HG03175 (cell line): ENCODE measurements around the gene YKT6.
"Not testable (repeated sequence)": the region's sequence is repeated elsewhere in the genome, so short reads cannot be mapped to it uniquely, and the experiment has no call there.

Experiments used
- ATAC-seq: cut with Tn5 transposase; IDR thresholded peaks from one replicate; pipeline ENCODE4 v1.9.1; 2021; ENCODE audit warnings: mild to moderate bottlenecking, moderate library complexity; ENCODE audit not compliant: unreplicated experiment

YKT6 gene

DNA sequence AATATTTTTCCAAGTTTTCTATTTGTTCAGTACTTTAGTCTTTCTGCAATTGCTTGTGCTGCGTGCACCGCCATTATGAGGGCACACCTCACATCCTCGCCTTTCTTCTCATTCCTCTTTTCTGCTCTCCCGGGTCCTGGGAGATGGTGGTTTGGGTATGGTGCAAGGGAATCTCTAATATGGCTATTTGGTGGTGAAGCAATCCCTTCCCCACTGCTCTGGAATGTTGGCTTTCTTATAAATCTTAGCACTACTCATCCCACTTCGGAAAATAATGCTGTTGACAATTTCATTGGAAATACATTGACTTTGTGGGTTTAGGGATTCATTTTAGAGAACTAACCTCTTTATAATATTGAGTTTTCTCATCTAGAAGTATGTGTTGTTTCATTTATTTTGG, 9.6 kb upstream of the YKT6 start:
- ATAC-seq, result no peak

DNA sequence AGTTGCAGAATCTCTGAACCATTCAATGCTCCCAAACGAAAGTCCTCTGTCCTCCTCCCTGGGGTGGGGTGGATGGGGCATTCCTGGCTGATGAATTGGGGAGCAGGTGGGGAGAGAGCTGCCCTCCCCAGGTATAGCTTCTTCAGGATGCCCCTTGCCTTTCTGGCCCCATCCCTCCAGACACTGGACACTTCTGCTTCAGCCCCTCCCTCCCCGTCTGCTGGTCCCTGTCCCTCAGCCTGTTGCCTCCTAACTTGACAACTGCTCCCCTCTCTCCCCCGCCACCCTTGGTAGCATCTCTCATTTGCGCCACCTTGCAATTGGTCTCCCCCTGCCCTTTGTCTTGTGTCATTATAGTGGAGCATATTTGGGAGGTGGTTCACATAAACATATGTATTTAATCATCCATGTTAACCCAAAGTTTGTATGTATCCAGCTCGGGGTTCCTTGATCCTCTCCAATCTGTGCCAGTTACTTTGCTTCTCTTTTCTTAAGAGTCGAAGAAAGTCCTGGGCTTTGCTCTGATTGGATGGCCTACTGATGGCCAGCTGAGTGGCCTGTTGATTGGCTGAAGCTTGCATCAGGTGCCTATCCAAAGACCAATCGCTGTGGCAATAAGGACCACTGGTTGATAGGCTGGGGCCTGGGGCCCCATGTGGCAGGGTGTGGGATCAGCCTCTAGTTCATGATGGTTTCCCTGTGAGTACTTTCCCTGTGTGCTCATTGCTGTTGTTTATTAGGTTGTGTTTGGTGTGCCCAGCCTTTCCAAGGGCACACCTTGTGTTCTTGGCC, 7.6 kb upstream of the YKT6 start:
- ATAC-seq, result no peak

DNA sequence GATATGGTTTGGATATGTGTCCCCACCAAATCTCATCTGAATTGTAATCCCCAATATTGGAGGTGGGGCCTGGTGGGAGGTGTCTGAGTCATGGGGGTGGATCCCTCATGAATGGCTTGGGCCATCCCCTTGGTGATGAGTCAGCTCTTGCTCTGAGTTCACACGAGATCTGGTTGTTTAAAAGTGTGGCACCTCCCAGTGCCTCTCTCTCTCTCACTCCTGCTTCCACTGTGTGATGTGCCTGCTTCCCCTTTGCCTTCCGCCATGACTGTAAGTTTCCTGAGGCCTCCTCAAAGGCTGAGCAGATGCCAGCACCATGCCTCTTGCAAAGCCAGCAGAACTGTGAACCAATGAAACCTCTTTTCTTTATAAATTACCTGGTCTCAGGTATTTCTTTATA, 6.7 kb upstream of the YKT6 start:
- no peak for ATAC-seq

DNA sequence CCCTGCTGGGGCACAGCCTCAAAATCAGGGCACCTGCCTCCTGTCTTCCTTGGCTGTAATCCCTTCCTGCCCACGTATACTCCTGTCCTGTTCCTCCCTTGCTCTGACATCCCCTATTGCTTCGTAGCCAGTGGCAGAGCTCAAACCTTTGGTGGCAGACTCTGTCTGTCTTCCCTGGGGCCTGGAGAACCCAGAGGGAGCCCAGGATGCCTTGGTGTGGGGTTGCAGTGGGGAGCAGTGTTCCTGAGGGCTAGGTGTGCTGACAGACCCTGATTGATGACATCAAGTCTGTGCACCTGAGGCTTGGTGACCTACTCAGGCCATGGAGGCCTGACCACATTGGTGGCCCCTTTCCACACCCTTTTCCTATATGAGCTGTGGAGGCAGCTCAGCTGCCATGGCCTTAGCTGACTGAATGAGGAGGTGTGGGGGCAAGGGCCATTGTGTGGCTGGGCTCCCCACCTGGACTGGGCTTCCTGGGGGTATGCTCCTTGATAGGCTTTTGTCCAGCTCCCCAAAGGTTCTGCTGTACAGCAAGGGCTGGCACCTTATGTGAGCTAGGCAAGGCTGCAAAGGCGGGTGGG, 6.1 kb upstream of the YKT6 start:
- no peak for ATAC-seq

DNA sequence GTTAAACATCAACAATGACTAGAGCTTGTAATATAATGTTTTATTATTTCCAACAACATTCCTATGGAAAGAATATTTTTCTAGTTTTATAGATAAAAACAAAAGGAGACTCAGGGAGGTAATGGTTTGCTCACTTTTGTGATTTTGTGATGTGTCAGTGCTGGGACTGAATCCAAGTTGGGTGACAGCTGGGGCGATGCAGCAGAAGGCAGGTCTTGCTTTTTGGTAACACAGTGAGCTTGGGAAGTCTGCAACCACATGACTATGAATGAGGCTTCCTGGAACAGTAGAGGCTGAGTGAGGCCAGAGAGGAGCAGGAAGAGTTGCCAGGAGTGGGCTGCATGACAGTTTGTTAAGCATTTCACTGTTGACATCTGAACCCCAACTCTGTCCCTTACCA, 4.9 kb upstream of the YKT6 start:
- no peak for ATAC-seq

DNA sequence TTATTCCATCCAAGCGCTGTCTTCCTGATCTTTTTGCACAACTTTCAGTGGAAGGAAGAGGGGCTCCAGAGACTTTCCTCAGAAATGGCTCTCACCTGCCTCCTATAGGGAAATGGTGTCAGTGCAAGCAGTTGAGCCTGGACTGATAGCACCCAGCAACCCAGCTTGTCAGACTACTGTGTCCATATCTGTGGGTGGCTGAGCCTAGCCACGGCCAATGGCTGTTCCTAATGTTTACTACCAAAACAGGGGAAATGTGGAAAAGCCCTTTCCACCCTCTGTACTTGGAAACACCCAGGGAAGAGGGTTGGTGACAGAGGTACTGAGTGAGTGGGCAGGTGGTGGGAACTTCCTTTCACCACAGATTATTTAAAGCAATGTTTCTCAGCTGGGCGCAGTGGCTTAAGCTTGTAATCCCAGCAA, 4.3 kb upstream of the YKT6 start:
- no peak for ATAC-seq

DNA sequence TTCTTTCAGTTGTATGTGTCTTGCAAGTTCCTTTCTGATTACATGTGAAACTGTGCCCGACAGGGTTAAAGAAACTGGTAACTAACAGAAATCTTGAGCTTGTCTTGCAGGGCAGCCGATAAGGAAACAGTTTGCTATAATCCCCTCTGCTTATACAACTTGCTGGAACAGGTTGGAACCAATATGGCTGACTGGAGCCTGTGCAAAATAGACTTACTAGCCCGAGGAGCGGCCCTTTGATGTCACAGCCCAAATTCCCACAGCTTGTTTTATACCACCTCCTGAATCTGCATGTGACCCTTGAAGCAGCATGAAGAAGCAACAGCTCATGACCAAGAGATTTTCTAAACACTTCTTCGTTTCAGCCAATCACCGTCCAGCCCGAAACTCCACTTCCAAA, 3.3 kb upstream of the YKT6 start:
- ATAC-seq, result no peak

DNA sequence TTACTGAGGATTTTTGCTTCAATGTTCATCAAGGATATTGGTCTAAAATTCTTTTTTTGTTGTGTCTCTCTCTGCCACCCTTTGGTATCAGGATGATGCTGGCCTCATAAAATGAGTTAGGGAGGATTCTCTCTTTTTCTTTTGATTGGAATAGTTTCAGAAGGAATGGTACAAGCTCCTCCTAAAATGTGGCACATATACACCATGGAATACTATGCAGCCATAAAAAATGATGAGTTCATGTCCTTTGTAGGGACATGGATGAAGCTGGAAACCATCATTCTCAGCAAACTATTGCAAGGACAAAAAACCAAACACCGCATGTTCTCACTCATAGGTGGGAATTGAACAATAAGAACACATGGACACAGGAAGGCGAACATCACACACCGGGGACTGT, 615 bp upstream of the YKT6 start:
- ATAC-seq, result not testable (repeated sequence)

DNA sequence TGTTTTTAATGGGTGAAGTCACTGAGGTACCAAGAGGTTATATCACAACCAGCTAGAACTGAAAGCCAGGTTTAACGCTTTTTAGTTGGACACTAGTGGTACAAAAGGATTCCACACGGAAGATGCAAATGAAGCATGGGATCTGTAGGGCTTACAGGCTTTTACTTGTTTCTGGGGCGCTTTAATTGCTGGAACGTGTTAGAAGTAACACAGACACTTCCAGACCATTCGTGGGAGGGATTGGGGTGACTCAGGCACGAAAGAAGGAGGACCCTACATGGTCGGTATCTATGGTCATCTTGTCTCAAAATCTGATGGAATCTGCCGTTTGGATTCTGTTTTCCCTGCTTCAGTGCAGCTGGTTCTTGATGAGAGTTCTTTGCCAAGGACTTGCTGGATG, 1.0 kb downstream of the YKT6 start:
- no peak for ATAC-seq

DNA sequence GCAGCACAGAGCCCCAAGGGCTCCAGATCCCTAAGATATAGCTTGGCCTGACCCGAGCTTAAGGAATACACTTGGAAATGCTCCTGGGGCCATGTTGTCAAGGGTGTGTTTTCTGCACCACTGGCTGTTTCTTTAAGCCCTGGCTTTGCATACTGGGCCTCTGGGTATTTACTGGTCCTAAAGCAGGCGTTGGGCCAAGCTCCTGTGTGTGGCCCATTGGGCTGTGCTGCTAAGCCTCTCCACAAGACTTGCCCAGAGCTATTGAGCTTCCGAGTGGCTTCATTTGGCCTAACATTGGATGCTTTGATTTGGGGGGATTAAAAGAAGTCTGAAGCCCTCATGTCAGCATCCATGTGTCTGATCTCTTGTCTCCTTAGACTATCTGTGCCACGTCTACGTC, 5.2 kb downstream of the YKT6 start:
- ATAC-seq, result no peak

DNA sequence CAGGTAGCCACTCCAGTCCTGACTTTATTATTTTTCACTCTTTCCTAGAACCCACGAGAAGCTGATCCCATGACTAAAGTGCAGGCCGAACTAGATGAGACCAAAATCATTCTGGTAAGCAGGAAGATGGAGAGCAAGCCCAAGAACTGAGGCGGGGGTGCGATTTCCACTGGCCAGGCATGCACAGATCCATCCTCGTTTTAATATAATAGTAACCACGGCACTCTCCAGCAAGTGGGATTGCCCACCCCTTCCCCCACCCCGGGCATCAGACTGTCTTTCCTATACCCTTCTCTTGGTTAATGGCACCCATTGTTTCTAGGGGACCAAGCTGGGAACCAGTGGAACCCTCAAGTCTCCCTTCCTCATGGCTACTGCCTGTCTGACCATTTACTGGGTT, 7.3 kb downstream of the YKT6 start:
- no peak for ATAC-seq

DNA sequence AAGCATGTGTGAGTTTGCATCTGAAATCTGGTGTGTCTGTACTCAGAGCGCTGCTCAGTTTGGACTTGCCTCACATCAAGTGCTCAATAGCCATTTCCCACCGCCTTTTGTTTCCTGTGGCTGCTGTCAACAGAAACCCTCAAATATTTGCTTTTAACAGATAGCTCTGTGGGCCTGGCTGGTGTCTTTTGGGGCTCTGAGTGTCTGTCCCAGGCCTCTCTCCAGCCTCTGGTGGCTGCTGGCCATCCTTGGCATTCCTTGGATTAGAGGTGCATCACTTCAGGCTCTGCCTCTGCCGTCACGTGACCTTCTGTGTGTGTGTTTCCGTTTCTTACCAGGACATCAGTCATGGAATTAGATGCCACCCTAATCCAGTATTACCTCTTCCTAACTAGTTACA, 9.3 kb downstream of the YKT6 start:
- ATAC-seq, result no peak

DNA sequence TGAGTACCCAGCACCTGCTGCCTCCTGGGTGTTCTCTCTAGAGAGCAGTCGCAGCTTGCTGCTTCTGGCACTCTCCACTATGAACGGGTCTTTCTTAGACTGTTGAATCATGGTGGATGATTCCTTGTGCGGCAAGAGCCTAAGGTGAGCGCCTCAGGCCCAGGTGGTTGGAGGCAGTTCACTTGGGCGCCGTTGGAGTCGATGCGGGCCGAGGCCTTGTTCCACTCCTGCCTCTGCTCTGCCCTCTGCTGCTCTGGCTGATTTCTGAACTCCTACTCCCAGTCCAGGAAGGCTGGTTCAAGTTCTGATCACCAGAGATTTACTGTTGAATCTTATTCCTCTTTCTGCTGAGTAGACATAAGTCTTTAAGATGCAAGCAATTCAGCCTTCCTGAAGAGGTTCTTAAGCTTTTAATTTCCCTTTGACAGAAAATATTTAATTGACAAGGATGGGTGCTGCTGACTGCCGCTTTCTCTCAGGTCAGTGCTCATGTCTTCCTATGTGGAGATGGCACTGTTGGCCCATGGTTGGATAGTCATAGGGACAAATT, 10.4 kb downstream of the YKT6 start:
- ATAC-seq, result no peak

DNA sequence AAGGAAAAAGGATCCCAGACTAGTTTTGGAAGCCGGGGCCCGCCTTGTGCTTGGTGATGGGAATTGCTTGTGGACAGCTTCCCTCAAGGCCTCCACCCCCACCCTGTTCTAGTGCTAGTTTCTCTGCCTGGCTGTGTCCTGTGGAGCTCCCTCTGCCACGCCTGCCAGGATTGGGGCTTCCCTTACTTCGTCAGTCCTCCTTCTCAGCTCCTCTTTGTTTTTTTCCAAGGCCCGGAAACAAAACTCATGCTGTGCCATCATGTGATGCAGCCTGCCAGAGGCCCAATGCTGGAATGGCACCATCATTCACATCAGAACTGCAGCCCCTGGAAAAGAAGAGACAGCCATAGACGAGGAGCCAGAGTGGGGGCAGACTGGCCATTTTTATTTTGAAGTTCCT, 11.2 kb downstream of the YKT6 start:
- ATAC-seq, result no peak

DNA sequence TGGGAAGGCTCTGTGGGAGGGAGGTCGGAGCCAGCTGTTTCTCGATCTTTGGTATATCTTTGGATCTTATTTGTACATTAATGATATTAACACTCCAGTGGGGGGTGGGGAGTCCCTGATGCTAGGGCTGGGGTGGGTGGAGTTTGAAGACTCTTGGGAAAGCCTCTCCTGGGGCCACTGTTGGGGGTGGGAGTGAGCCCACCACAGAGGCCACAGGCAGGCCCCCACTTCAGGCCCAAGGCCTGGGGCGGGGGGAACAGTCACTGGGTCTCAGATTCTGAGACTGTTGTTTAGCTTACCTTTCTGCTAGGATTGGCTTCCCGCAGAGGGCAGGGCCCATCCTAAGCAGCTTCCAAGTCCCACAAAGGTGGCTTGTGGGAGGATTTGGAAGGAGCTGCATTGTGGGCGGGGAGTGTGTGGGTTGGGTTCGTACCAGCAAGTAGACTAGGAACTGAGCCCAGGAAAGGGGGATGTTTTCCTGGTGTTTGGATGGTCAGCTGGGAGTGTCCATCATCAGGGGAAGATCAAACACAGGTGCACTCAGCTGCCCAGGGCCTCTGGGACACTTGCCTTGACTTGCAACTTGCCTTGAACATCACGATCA, 11.9 kb downstream of the YKT6 start:
- ATAC-seq, result no peak

DNA sequence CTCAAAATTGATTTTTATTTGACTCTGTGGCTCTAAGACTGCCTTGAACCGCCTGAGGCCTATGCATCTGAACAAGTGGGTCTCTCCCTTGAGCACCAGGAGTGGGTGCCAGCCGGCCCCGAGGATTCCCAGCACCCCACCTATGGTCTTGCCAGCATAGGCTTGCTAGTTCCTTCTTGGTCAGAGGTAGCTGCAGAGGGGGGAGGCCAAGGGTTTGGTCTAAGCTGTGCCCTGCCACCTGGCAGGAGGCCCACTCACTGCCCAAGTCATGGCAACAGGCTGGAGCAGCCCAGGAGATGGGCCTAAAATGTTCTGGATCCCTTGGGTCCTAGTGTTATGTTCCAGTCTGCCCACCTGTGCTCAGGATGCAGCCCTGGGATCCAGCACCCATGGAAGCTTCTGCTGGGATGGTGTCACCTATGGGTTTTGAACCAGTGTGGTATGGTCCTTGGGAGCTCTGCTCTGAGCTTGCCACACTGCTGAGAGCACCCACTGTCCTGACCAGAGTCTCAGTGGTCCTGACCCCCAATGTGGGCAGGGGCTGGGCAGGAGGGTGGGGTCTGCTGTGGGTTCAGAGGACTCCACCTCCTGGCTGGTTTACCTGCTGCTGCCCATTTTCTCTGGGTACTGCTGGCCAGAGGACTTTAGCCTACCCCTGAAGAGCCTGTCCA, 12.6 kb downstream of the YKT6 start:
- ATAC-seq, result no peak

DNA sequence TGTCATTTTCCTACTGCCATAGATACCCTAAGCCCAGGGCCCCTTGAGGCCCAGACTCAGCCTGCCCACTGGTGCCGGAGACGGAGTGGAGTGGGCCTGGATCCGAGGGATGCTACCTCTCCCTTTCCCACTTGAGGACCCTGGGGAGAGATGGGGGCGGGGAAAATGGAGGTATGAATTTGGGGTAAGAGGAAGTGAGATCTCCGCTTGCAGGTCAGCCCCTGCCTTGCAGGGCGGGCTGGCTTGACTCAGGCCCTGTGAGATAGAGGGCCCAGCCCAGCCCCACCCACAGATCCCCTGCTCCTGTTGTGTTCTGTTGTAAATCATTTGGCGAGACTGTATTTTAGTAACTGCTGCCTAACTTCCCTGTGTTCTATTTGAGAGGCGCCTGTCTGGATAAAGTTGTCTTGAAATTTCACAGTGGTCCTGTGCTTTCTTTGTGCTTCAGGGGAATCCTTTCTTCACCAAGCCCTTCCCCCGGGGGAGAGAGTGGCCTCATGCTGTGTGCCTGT, 13.2 kb downstream of the YKT6 start:
- ATAC-seq, result no peak

DNA sequence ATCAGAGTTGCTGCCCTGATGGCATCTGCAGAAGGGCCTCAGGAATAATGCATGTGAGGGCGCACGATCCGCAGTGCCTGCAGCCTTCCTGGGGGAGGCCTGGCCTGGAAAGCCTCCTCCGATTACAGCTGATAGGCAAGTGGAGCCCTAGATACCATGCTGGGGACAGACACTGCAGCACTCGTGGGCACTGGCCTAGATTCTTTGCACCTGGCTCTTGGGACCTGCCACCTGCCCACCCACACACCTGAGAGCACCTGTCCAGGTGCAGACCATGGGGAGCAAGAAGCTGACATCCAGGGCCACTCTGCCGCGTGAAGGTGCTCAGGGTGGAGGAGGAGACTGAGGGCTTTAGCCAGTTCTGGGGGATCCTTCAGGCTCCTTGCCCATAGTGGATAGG, 14.8 kb downstream of the YKT6 start:
- no peak for ATAC-seq

DNA sequence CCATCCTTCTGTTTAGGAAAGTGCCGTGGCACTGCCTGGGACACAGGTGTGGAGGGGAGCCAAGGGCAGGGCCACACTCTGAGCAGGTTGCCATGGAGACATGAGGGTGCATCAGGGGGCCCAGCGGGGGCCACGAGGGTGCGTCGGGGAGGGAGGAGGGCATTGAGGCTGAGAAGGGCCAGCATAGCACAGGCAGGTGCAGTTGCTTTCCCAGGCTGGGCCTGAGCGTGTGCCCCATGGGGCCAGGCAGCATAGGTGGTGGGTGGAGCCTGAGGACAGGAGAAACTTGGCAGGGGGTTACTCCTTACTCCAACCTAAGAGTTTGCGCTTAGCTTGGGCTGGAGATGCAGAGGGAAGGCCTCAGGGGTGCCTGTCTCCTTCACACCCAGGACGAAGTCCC, 15.2 kb downstream of the YKT6 start:
- no peak for ATAC-seq

DNA sequence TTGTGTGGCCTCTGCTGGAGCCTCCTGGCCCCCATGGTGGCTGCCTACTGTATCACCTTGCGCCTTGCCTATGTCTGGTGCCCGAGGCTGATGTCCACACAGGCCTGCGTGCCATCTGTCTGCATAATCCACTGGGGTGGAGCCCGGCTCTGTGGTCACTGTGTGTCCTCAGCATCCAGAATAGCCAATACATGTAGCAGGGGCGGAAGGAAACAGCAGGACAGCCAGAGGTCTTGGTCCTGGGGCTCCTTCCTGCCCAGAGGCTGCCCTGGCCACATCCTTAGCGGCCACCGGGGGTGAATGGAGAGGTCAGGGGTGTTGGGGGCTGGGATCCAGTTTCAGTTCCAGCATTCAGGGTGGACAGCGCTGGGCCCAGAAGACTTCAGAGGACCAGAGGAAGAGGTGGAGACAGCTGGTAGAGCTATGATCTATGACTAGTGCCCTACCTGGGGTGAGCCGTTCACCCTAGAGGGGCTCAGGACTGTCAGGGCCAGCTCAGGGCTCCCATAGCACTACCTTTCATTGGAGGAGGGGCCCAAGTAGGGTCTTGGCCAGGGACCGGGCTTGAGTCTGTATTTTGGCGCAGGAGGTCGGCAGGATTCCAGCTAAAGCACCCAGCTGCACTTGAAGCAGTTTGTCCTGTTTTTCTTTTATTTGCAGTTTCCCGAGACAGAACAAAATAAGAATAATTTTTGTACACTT, 15.9 kb downstream of the YKT6 start:
- no peak for ATAC-seq

DNA sequence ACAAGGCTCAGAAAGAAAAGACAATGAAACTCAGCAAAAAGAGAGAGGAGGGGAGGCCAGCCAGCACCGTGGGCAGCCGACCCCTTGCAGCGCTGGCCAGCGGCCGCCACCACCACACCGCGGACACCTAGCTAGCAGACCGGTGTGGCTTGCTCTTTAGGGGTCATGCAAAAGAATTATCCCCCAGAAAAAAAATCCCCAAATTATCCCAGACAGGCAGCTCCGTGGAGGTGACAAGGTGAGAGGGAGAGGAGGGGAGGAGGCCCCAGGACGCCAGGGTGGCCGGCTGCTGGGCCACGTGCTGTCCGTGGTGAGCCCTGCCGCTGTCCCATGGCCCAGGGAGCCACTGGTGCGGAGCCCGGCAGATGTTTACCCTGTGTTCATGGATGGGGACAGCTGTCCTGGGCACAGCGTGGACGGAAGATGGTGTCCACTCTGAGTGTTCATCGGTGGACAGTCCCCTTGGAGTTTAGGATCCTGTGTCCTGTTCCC, 16.5 kb downstream of the YKT6 start:
- ATAC-seq, result no peak
